GM21529 (cell line): Measurements from ENCODE around the gene PJVK.

Source experiments
- ATAC-seq: cut with Tn5 transposase; IDR thresholded peaks from one replicate; pipeline ENCODE4 v1.9.1; 2021; ENCODE audit not compliant: unreplicated experiment

Gene PJVK

GRCh38 chr2:178480227-178481181 is 29.3 kb downstream of the PJVK start, which contains the start of gene PLEKHA3:
PLEKHA3 (plus strand) TSS chr2:178480457; CDS start chr2:178480870, 413 bp downstream.
- peak; percentile 67 for ATAC-seq

GRCh38 chr2:178482437-178482836 is 31.3 kb downstream of the PJVK start:
- ATAC-seq, result peak; percentile 27

- no peak for ATAC-seq
Measured at GRCh38 chr2:178484245-178485041, 33.3 kb downstream of the PJVK start.

- ATAC-seq, result no peak
Measured at GRCh38 chr2:178485356-178485755, 34.2 kb downstream of the PJVK start.

GRCh38 chr2:178491612-178492011 is 40.4 kb downstream of the PJVK start:
- no peak for ATAC-seq

GRCh38 chr2:178496049-178496448 is 44.9 kb downstream of the PJVK start:
- ATAC-seq, result no peak

- peak; percentile 61 for ATAC-seq
Measured at GRCh38 chr2:178498137-178498536, 47.0 kb downstream of the PJVK start.

GRCh38 chr2:178499640-178500039 is 48.5 kb downstream of the PJVK start:
- ATAC-seq, result no peak

- no peak for ATAC-seq
Measured at GRCh38 chr2:178502751-178503150, 51.6 kb downstream of the PJVK start.

- ATAC-seq, result no peak
Measured at GRCh38 chr2:178506101-178506500, 54.9 kb downstream of the PJVK start.

- ATAC-seq, result no peak
Measured at GRCh38 chr2:178506524-178506923, 55.3 kb downstream of the PJVK start.

- ATAC-seq, result no peak
Measured at GRCh38 chr2:178506949-178507348, 55.8 kb downstream of the PJVK start.

GRCh38 chr2:178508646-178509045 is 57.5 kb downstream of the PJVK start:
- no peak for ATAC-seq

GRCh38 chr2:178510384-178510783 is 59.2 kb downstream of the PJVK start:
- no peak for ATAC-seq
